GM19351 (cell line): ENCODE data around the gene CCNJ.
"Not testable (repeated sequence)": the region's sequence is repeated elsewhere in the genome, so short reads cannot be mapped to it uniquely, and the experiment has no call there.

Experiments used
- ATAC-seq: cut with Tn5 transposase; IDR thresholded peaks from one replicate; pipeline ENCODE4 v1.9.1; 2021; ENCODE audit warnings: mild to moderate bottlenecking, moderate library complexity; ENCODE audit not compliant: unreplicated experiment

CCNJ gene

GRCh38 chr10:96043033-96043892, at the start of gene CCNJ:
Gene CCNJ, plus strand, starts transcription at chr10:96043583. Its CDS starts 811 bp downstream, at chr10:96044394.
- ATAC-seq: peak; percentile 87

- not testable (repeated sequence) for ATAC-seq
These were observed 49.0 kb upstream of the CCNJ start for GRCh38 chr10:95994376-95994775.

GRCh38 chr10:95998255-95998784, 45.1 kb upstream of the CCNJ start:
- no peak for ATAC-seq

- ATAC-seq: no peak
These were observed 29.4 kb upstream of the CCNJ start for GRCh38 chr10:96013956-96014355.

GRCh38 chr10:96014473-96015102, 28.8 kb upstream of the CCNJ start:
- ATAC-seq: no peak

- ATAC-seq: peak; percentile 77
These were observed 26.1 kb upstream of the CCNJ start for GRCh38 chr10:96017191-96017687.

- no peak for ATAC-seq
These were observed 22.1 kb upstream of the CCNJ start for GRCh38 chr10:96021332-96021731.

GRCh38 chr10:96022739-96023138, 20.6 kb upstream of the CCNJ start:
- no peak for ATAC-seq

- ATAC-seq: no peak
These were observed 20.2 kb upstream of the CCNJ start for GRCh38 chr10:96023168-96023567.

- peak; percentile 86 for ATAC-seq
These were observed 17.8 kb upstream of the CCNJ start for GRCh38 chr10:96025566-96025965.

GRCh38 chr10:96034625-96035024, 8.8 kb upstream of the CCNJ start:
- ATAC-seq: no peak

GRCh38 chr10:96038476-96039387, 4.7 kb upstream of the CCNJ start:
- no peak for ATAC-seq

- ATAC-seq: no peak
These were observed 2.2 kb upstream of the CCNJ start for GRCh38 chr10:96041146-96041545.

GRCh38 chr10:96043893-96044715, 721 bp downstream of the CCNJ start:
- ATAC-seq: peak; percentile 42

GRCh38 chr10:96044736-96045135, 1.4 kb downstream of the CCNJ start:
- no peak for ATAC-seq

GRCh38 chr10:96046546-96046945, 3.2 kb downstream of the CCNJ start:
- ATAC-seq: no peak

- ATAC-seq: no peak
These were observed 3.7 kb downstream of the CCNJ start for GRCh38 chr10:96047004-96047649.

GRCh38 chr10:96047925-96048324, 4.5 kb downstream of the CCNJ start:
- not testable (repeated sequence) for ATAC-seq

- no peak for ATAC-seq
These were observed 6.0 kb downstream of the CCNJ start for GRCh38 chr10:96049340-96049739.
